H9 (cell line): ENCODE data around the gene HYAL1. TPM values are rescaled to one million over a fixed set of nuclear protein-coding genes. Genes with fewer than 3 reads are reported as not detected.
A peak's percentile ranks its signal among the peaks of the same experiment; 100 is the strongest.

Source experiments
- DNase-seq: peaks from one replicate; pipeline ENCODE4 v3.0.0-alpha.2; 2017
- H2AFZ ChIP-seq: one replicate; pipeline ENCODE4 v1.6.1; 2013; ENCODE audit warnings: mild to moderate bottlenecking, low read length, control low read depth, moderate library complexity
- H2AK5ac ChIP-seq: 2 replicates; pipeline ENCODE4 v1.6.1; 2013; ENCODE audit warnings: low read length, control low read depth, mixed read lengths; ENCODE audit not compliant: insufficient read length
- H2BK120ac ChIP-seq: one replicate; pipeline ENCODE4 v1.6.1; 2013; ENCODE audit warnings: low read depth, mild to moderate bottlenecking, low read length, control low read depth, inconsistent platforms; ENCODE audit not compliant: poor library complexity, severe bottlenecking
- H2BK12ac ChIP-seq: 2 replicates; pipeline ENCODE4 v1.6.1; 2013; ENCODE audit warnings: low read length, control low read depth, mixed read lengths, low read depth; ENCODE audit not compliant: insufficient read length
- H2BK15ac ChIP-seq: 2 replicates; pipeline ENCODE4 v1.6.1; 2013; ENCODE audit warnings: low read depth, low read length, control low read depth
- H2BK20ac ChIP-seq: one replicate; pipeline ENCODE4 v1.6.1; 2013; ENCODE audit warnings: low read depth, mild to moderate bottlenecking, low read length, control low read depth, inconsistent platforms; ENCODE audit not compliant: poor library complexity, severe bottlenecking
- H2BK5ac ChIP-seq: 2 replicates; pipeline ENCODE4 v1.6.1; 2013; ENCODE audit warnings: low read length, control low read depth, mixed read lengths; ENCODE audit not compliant: insufficient read length
- H3K14ac ChIP-seq: 2 replicates; pipeline ENCODE4 v1.6.1; 2013; ENCODE audit warnings: low read length, control low read depth; ENCODE audit not compliant: insufficient read depth
- H3K18ac ChIP-seq: 2 replicates; pipeline ENCODE4 v1.6.1; 2013; ENCODE audit warnings: low read depth, mild to moderate bottlenecking, mixed read lengths, low read length, control low read depth; ENCODE audit not compliant: insufficient read length
- H3K23ac ChIP-seq: 2 replicates; pipeline ENCODE4 v1.6.1; 2013; ENCODE audit warnings: low read length, control low read depth, mixed read lengths, low read depth; ENCODE audit not compliant: insufficient read length
- H3K23me2 ChIP-seq: 2 replicates; pipeline ENCODE4 v1.6.1; 2013; ENCODE audit warnings: low read depth, mild to moderate bottlenecking, mixed read lengths, low read length, control low read depth; ENCODE audit not compliant: insufficient read length, poor library complexity, severe bottlenecking
- H3K27ac ChIP-seq: 2 replicates; pipeline ENCODE4 v1.5.1; 2013; ENCODE audit warnings: low read length, control low read depth, mixed read lengths, low read depth; ENCODE audit not compliant: insufficient read length
- H3K27me3 ChIP-seq: 2 replicates; pipeline ENCODE4 v1.6.1; 2013; ENCODE audit warnings: low read length, control low read depth, inconsistent platforms; ENCODE audit not compliant: insufficient read depth
- H3K4ac ChIP-seq: 2 replicates; pipeline ENCODE4 v1.6.1; 2013; ENCODE audit warnings: low read depth, mild to moderate bottlenecking, control low read depth, inconsistent platforms, low read length, moderate library complexity
- H3K4me1 ChIP-seq: 2 replicates; pipeline ENCODE4 v1.6.1; 2013; ENCODE audit warnings: low read length, control low read depth, inconsistent platforms; ENCODE audit not compliant: insufficient read depth
- H3K4me2 ChIP-seq: 2 replicates; pipeline ENCODE4 v1.6.1; 2013; ENCODE audit warnings: low read length, control low read depth, mixed read lengths; ENCODE audit not compliant: insufficient read length, insufficient read depth
- H3K56ac ChIP-seq: 2 replicates; pipeline ENCODE4 v1.6.1; 2013; ENCODE audit warnings: low read depth, mild to moderate bottlenecking, mixed read lengths, low read length, control low read depth; ENCODE audit not compliant: insufficient read length
- H3K79me1 ChIP-seq: 2 replicates; pipeline ENCODE4 v1.6.1; 2013; ENCODE audit warnings: low read depth, mild to moderate bottlenecking, moderate library complexity, low read length, control low read depth, inconsistent platforms; ENCODE audit not compliant: insufficient read depth, poor library complexity, severe bottlenecking
- H3K79me2 ChIP-seq: 2 replicates; pipeline ENCODE4 v1.6.1; 2013; ENCODE audit warnings: low read length, control low read depth, inconsistent platforms; ENCODE audit not compliant: insufficient read depth
- H3K9ac ChIP-seq: 2 replicates; pipeline ENCODE4 v1.6.1; 2013; ENCODE audit warnings: low read length, control low read depth, mixed read lengths; ENCODE audit not compliant: insufficient read length; ENCODE audit errors: extremely low read depth
- H3K9me3 ChIP-seq: one replicate; pipeline ENCODE4 v1.6.1; 2013; ENCODE audit warnings: low read depth, low read length, inconsistent platforms; ENCODE audit not compliant: control insufficient read depth
- H3T11ph ChIP-seq: one replicate; pipeline ENCODE4 v1.6.1; 2013; ENCODE audit warnings: mild to moderate bottlenecking, low read length, control low read depth, inconsistent platforms
- H4K20me1 ChIP-seq: one replicate; pipeline ENCODE4 v1.6.1; 2013; ENCODE audit not compliant: control insufficient read depth, insufficient read length, insufficient read depth
- H4K5ac ChIP-seq: 2 replicates; pipeline ENCODE4 v1.6.1; 2013; ENCODE audit warnings: low read depth, mild to moderate bottlenecking, mixed read lengths, low read length, control low read depth; ENCODE audit not compliant: insufficient read length
- H4K8ac ChIP-seq: replicated peaks from 2 replicates; pipeline ENCODE4 v1.6.1; 2013; ENCODE audit warnings: low read length, control low read depth, mixed read lengths, low read depth; ENCODE audit not compliant: insufficient read length
- H4K91ac ChIP-seq: 2 replicates; pipeline ENCODE4 v1.6.1; 2013; ENCODE audit warnings: low read depth, mild to moderate bottlenecking, moderate library complexity, mixed read lengths, low read length, control low read depth; ENCODE audit not compliant: insufficient read length
- H3K27ac Mint-ChIP-seq, 3 experiments: 2 replicates in 2 of 3; 3 replicates in 1 of 3; pipeline ENCODE4 v1.8.0; 2020 to 2021; ENCODE audit warnings: mixed read lengths in 3 of 3, mild to moderate bottlenecking in 1 of 3, moderate library complexity in 1 of 3
- H3K27me3 Mint-ChIP-seq: 2 replicates; pipeline ENCODE4 v1.8.0; 2021; ENCODE audit warnings: low read depth, mild to moderate bottlenecking, moderate library complexity, mixed read lengths
- H3K36me3 Mint-ChIP-seq, 3 experiments: 2 replicates in 2 of 3; 3 replicates in 1 of 3; pipeline ENCODE4 v1.8.0; 2020 to 2021; ENCODE audit warnings: low read depth in 3 of 3, mixed read lengths in 3 of 3; ENCODE audit not compliant: insufficient read depth in 1 of 3
- H3K4me1 Mint-ChIP-seq, 2 experiments: 2 replicates each; pipeline ENCODE4 v1.8.0; 2020; ENCODE audit warnings: mixed read lengths in 2 of 2
- H3K4me3 Mint-ChIP-seq, 2 experiments: 2 replicates in 1 of 2; 3 replicates in 1 of 2; pipeline ENCODE4 v1.8.0; 2020 to 2021; ENCODE audit warnings: mild to moderate bottlenecking in 2 of 2, mixed read lengths in 2 of 2, moderate library complexity in 1 of 2
- H3K9me3 Mint-ChIP-seq, 2 experiments: 2 replicates in 1 of 2; 3 replicates in 1 of 2; pipeline ENCODE4 v1.8.0; 2020; ENCODE audit warnings: mild to moderate bottlenecking in 2 of 2, mixed read lengths in 2 of 2, moderate library complexity in 1 of 2
- CTCF ChIP-seq: fragments of 200-600 bp; sonication (generic); conservative IDR thresholded peaks from 3 replicates; pipeline ENCODE4 v1.8.0; 2021; ENCODE audit warnings: antibody characterized with exemption, mild to moderate bottlenecking
- WGBS: extraction: QIAGEN DNeasy Blood & Tissue Kit; methylation state at CpG from one replicate; pipeline ENCODE4 v1.1.7; 2013; ENCODE audit warnings: missing lambda C conversion rate, low lambda C conversion rate, mixed read lengths; ENCODE audit not compliant: insufficient read length; ENCODE audit errors: extremely low coverage; 5-methylcytosine and 5-hydroxymethylcytosine counted together
- total RNA-seq: library from RNA; stranded (reverse); gene quantifications from 2 replicates; pipeline ENCODE4 v1.2.1, GENCODE V29; 2021

HYAL1 gene
- total RNA-seq, 1 experiment from 2014 or later: 2.0 TPM

GRCh38 chr3:50299638-50299928 lies 3.8 kb downstream of the HYAL1 start:
- no peak overlapping the region for H3K56ac ChIP-seq
- DNase-seq: no peak
- no peak overlapping the region for H3T11ph ChIP-seq
- H3K23me2 ChIP-seq: peaks cover 6% of the 10 kb centered on the region
- peaks cover 25 to 27% of the 10 kb centered on the region in 2 experiments for H3K4me1 Mint-ChIP-seq
- H2BK15ac ChIP-seq: no peak overlapping the region
- H3K27me3 Mint-ChIP-seq: no peaks in the 10 kb centered on the region
- H4K5ac ChIP-seq: no peak overlapping the region
- H3K9ac ChIP-seq: peak overlapping the region; percentile 17
- no peaks in the 10 kb centered on the region for H3K79me2 ChIP-seq
- H3K27ac Mint-ChIP-seq: peak overlapping the region in 2 of 3 experiments; percentile 20 to 96; a peak in 2 of 7 replicates
- H3K27ac ChIP-seq: peak overlapping the region; percentile 21
- TF ChIP-seq CTCF: no peak
- peak overlapping the region; percentile 87 to 99 for H3K4me3 Mint-ChIP-seq
- H3K27me3 ChIP-seq: no peaks in the 10 kb centered on the region
- H3K79me1 ChIP-seq: no peaks in the 10 kb centered on the region
- H3K18ac ChIP-seq: no peak overlapping the region
- WGBS: no CpG with 5 or more reads among the region's 12 CpGs
- no peaks in the 10 kb centered on the region for H3K9me3 ChIP-seq
- H2AFZ ChIP-seq: no peak overlapping the region
- no peaks in the 10 kb centered on the region for H3K4me1 ChIP-seq
- no peak overlapping the region for H2BK5ac ChIP-seq
- H2BK12ac ChIP-seq: no peak overlapping the region
- no peaks in the 10 kb centered on the region for H4K20me1 ChIP-seq
- H4K8ac ChIP-seq: no peak overlapping the region
- H3K9me3 Mint-ChIP-seq: peaks cover 0 to 2% of the 10 kb centered on the region in 2 experiments; a peak in 2 of 5 replicates
- no peak overlapping the region for H2BK20ac ChIP-seq
- H3K4me2 ChIP-seq: peak overlapping the region; percentile 45
- no peak overlapping the region for H3K14ac ChIP-seq
- no peak overlapping the region for H3K4ac ChIP-seq
- H2BK120ac ChIP-seq: no peak overlapping the region
- H3K36me3 Mint-ChIP-seq: peaks cover 0 to 8% (median 1%) of the 10 kb centered on the region in 3 experiments; a peak in 1 of 7 replicates
- H2AK5ac ChIP-seq: no peak overlapping the region
- no peak overlapping the region for H3K23ac ChIP-seq
- no peak overlapping the region for H4K91ac ChIP-seq
